ENCODE measurements around the gene C19orf38. TPM values are rescaled to one million over a fixed set of nuclear protein-coding genes. Genes with fewer than 3 reads are reported as not detected.

C19orf38 gene
- total RNA-seq, 1 experiment from 2014 or later: not detected

DNA sequence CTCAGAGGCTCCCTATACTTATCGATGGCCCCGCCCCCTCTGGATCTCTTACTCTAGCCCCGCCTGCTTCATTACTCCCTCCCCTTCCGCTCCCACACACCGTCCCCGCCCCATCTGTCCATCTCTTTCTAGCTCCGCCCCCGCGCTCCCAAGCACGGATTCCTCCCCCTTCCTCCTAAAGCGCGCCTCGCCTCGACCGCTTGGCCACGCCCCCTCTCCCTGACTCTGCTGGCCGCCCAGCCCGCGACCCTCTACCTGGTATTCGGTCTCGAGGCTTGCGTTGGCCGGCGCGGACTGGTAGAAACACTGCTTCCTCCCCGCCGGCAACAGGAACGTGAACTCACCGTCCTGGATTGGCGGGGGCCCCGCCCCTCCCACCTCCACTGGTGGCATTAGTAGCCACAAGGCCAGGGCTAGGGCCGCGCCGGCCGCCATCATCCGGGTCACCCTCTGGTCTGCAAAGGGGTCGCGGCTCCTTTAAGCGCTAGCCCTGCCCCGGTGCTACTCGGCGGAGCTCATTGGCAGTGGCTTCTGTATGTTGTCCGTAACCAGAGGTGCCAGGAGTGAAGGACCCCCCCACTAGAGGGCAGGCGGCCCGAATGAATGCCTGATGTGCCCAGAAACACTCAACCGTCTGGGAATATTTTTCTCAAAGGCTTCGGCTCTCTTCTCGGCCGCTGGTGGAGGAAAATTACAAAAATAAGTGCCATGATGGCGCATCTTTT is 12.3 kb upstream of the C19orf38 start, which contains the start of gene TMED1 (continued):
- TF ChIP-seq, protein P1, sequence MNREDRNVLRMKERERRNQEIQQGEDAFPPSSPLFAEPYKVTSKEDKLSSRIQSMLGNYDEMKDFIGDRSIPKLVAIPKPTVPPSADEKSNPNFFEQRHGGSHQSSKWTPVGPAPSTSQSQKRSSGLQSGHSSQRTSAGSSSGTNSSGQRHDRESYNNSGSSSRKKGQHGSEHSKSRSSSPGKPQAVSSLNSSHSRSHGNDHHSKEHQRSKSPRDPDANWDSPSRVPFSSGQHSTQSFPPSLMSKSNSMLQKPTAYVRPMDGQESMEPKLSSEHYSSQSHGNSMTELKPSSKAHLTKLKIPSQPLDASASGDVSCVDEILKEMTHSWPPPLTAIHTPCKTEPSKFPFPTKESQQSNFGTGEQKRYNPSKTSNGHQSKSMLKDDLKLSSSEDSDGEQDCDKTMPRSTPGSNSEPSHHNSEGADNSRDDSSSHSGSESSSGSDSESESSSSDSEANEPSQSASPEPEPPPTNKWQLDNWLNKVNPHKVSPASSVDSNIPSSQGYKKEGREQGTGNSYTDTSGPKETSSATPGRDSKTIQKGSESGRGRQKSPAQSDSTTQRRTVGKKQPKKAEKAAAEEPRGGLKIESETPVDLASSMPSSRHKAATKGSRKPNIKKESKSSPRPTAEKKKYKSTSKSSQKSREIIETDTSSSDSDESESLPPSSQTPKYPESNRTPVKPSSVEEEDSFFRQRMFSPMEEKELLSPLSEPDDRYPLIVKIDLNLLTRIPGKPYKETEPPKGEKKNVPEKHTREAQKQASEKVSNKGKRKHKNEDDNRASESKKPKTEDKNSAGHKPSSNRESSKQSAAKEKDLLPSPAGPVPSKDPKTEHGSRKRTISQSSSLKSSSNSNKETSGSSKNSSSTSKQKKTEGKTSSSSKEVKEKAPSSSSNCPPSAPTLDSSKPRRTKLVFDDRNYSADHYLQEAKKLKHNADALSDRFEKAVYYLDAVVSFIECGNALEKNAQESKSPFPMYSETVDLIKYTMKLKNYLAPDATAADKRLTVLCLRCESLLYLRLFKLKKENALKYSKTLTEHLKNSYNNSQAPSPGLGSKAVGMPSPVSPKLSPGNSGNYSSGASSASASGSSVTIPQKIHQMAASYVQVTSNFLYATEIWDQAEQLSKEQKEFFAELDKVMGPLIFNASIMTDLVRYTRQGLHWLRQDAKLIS (CRISPR knock-in tag; IDR thresholded peaks at IDR 0.05; ENCODE audit: borderline replicate concordance): 0 out of 2 replicates have a peak, but pooled peaks have one; percentile 15
- TF ChIP-seq PRRX2 (CRISPR knock-in tag; IDR thresholded peaks at IDR 0.05) (no peak), NR3C1 (CRISPR knock-in tag; conservative IDR thresholded peaks at IDR 0.05; ENCODE audit: low read depth) (no peak), ZBTB21 (CRISPR knock-in tag; IDR thresholded peaks at IDR 0.05; ENCODE audit: borderline replicate concordance) (0 out of 2 replicates have a peak, but pooled peaks have one; percentile 55), CREM (CRISPR knock-in tag; IDR thresholded peaks at IDR 0.05) (no peak), ZNF121 (CRISPR knock-in tag; IDR thresholded peaks at IDR 0.05) (no peak), ZNF423 (CRISPR knock-in tag; IDR thresholded peaks at IDR 0.05) (no peak), FOXJ3 (CRISPR knock-in tag; IDR thresholded peaks at IDR 0.05; ENCODE audit: borderline replicate concordance) (no peak), ATF1 (CRISPR knock-in tag; IDR thresholded peaks at IDR 0.05) (no peak), ZNF232 (CRISPR knock-in tag; IDR thresholded peaks at IDR 0.05) (no peak)
- TF ChIP-seq, protein P2, sequence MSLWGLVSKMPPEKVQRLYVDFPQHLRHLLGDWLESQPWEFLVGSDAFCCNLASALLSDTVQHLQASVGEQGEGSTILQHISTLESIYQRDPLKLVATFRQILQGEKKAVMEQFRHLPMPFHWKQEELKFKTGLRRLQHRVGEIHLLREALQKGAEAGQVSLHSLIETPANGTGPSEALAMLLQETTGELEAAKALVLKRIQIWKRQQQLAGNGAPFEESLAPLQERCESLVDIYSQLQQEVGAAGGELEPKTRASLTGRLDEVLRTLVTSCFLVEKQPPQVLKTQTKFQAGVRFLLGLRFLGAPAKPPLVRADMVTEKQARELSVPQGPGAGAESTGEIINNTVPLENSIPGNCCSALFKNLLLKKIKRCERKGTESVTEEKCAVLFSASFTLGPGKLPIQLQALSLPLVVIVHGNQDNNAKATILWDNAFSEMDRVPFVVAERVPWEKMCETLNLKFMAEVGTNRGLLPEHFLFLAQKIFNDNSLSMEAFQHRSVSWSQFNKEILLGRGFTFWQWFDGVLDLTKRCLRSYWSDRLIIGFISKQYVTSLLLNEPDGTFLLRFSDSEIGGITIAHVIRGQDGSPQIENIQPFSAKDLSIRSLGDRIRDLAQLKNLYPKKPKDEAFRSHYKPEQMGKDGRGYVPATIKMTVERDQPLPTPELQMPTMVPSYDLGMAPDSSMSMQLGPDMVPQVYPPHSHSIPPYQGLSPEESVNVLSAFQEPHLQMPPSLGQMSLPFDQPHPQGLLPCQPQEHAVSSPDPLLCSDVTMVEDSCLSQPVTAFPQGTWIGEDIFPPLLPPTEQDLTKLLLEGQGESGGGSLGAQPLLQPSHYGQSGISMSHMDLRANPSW (CRISPR knock-in tag; conservative IDR thresholded peaks at IDR 0.05; ENCODE audit: low read depth): no peak
- TF ChIP-seq, protein P3, sequence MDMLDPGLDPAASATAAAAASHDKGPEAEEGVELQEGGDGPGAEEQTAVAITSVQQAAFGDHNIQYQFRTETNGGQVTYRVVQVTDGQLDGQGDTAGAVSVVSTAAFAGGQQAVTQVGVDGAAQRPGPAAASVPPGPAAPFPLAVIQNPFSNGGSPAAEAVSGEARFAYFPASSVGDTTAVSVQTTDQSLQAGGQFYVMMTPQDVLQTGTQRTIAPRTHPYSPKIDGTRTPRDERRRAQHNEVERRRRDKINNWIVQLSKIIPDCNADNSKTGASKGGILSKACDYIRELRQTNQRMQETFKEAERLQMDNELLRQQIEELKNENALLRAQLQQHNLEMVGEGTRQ (CRISPR knock-in tag; IDR thresholded peaks at IDR 0.05): no peak
- TF ChIP-seq, protein P4, sequence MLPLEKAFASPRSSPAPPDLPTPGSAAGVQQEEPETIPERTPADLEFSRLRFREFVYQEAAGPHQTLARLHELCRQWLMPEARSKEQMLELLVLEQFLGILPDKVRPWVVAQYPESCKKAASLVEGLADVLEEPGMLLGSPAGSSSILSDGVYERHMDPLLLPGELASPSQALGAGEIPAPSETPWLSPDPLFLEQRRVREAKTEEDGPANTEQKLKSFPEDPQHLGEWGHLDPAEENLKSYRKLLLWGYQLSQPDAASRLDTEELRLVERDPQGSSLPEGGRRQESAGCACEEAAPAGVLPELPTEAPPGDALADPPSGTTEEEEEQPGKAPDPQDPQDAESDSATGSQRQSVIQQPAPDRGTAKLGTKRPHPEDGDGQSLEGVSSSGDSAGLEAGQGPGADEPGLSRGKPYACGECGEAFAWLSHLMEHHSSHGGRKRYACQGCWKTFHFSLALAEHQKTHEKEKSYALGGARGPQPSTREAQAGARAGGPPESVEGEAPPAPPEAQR (CRISPR knock-in tag; IDR thresholded peaks at IDR 0.05): no peak
- TF ChIP-seq, protein P5, sequence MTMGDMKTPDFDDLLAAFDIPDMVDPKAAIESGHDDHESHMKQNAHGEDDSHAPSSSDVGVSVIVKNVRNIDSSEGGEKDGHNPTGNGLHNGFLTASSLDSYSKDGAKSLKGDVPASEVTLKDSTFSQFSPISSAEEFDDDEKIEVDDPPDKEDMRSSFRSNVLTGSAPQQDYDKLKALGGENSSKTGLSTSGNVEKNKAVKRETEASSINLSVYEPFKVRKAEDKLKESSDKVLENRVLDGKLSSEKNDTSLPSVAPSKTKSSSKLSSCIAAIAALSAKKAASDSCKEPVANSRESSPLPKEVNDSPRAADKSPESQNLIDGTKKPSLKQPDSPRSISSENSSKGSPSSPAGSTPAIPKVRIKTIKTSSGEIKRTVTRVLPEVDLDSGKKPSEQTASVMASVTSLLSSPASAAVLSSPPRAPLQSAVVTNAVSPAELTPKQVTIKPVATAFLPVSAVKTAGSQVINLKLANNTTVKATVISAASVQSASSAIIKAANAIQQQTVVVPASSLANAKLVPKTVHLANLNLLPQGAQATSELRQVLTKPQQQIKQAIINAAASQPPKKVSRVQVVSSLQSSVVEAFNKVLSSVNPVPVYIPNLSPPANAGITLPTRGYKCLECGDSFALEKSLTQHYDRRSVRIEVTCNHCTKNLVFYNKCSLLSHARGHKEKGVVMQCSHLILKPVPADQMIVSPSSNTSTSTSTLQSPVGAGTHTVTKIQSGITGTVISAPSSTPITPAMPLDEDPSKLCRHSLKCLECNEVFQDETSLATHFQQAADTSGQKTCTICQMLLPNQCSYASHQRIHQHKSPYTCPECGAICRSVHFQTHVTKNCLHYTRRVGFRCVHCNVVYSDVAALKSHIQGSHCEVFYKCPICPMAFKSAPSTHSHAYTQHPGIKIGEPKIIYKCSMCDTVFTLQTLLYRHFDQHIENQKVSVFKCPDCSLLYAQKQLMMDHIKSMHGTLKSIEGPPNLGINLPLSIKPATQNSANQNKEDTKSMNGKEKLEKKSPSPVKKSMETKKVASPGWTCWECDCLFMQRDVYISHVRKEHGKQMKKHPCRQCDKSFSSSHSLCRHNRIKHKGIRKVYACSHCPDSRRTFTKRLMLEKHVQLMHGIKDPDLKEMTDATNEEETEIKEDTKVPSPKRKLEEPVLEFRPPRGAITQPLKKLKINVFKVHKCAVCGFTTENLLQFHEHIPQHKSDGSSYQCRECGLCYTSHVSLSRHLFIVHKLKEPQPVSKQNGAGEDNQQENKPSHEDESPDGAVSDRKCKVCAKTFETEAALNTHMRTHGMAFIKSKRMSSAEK (CRISPR knock-in tag; IDR thresholded peaks at IDR 0.05; ENCODE audit: borderline replicate concordance): no peak
- TF ChIP-seq, protein P6, sequence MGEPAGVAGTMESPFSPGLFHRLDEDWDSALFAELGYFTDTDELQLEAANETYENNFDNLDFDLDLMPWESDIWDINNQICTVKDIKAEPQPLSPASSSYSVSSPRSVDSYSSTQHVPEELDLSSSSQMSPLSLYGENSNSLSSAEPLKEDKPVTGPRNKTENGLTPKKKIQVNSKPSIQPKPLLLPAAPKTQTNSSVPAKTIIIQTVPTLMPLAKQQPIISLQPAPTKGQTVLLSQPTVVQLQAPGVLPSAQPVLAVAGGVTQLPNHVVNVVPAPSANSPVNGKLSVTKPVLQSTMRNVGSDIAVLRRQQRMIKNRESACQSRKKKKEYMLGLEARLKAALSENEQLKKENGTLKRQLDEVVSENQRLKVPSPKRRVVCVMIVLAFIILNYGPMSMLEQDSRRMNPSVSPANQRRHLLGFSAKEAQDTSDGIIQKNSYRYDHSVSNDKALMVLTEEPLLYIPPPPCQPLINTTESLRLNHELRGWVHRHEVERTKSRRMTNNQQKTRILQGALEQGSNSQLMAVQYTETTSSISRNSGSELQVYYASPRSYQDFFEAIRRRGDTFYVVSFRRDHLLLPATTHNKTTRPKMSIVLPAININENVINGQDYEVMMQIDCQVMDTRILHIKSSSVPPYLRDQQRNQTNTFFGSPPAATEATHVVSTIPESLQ (CRISPR knock-in tag; IDR thresholded peaks at IDR 0.05): no peak
- TF ChIP-seq, protein P7, sequence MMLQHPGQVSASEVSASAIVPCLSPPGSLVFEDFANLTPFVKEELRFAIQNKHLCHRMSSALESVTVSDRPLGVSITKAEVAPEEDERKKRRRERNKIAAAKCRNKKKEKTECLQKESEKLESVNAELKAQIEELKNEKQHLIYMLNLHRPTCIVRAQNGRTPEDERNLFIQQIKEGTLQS (CRISPR knock-in tag; conservative IDR thresholded peaks at IDR 0.05): no peak

All from WTC11 (cell line).